Right lobe of liver (tissue), 6 donors: ENCODE measurements around the gene GDF2. TPM values are rescaled to one million over a fixed set of nuclear protein-coding genes. Genes with fewer than 3 reads are reported as not detected.

Experiments
- ATAC-seq, 4 donors: fragments of 200-7000 bp; cut with Tn5 transposase; one replicate each; pipeline ENCODE4 v1.9.1; 2020; ENCODE audit warnings: mild to moderate bottlenecking in 4 of 4, moderate library complexity in 4 of 4
- DNase-seq, 3 donors: peaks; one replicate each; pipeline ENCODE4 v3.0.0-alpha.2; 2020
- H3K27ac ChIP-seq, 3 donors: fragments of 200-600 bp; one replicate each; pipeline ENCODE4 v1.8.0; 2022
- H3K27me3 ChIP-seq, 2 donors: fragments of 200-600 bp; one replicate each; pipeline ENCODE4 v1.8.0; 2022
- H3K36me3 ChIP-seq, 4 donors: fragments of 200-600 bp; sonication (generic) in 1 of 4; one replicate each; pipeline versions ENCODE4 v1.5.1 to v1.8.0; 2017 to 2022; ENCODE audit warnings: control low read depth in 1 of 4
- H3K4me1 ChIP-seq, 4 donors: fragments of 200-600 bp; sonication (generic) in 1 of 4; one replicate each; pipeline versions ENCODE4 v1.5.1 to v1.8.0; 2017 to 2022; ENCODE audit warnings: control low read depth in 1 of 4
- H3K4me3 ChIP-seq, 3 donors: fragments of 200-600 bp; one replicate each; pipeline ENCODE4 v1.8.0; 2022
- H3K9me3 ChIP-seq, 4 donors: fragments of 200-600 bp; sonication (generic) in 1 of 4; one replicate each; pipeline versions ENCODE4 v1.5.1 to v1.8.0; 2017 to 2022; ENCODE audit warnings: control low read depth in 1 of 4
- POLR2A ChIP-seq: fragments of 450-650 bp; IDR thresholded peaks from one replicate; pipeline ENCODE4 v1.6.1; 2017; ENCODE audit warnings: antibody characterized with exemption, mild to moderate bottlenecking
- whole genome bisulfite sequencing: methylation state at CpG from one replicate; pipeline ENCODE4 v1.1.6; 2018; ENCODE audit warnings: low coverage, low lambda C conversion rate; ENCODE audit not compliant: insufficient coverage; ENCODE audit errors: missing lambda C conversion rate; 5-methylcytosine and 5-hydroxymethylcytosine counted together
- intact Hi-C, 2 donors: fragments of 100-400 bp; cut with DNase I; formaldehyde crosslinking; loops; one replicate each; pipeline versions ENCODE4 v1.11.2 to v1.14.1; 2022
- total RNA-seq, 6 experiments: library from RNA; depleted of rRNA in 2 of 6; stranded (reverse); fragments of >200 nt in 2 of 6; fragmentation: NEBNext Ultra II Directional in 3 of 6; extraction: Animal tissue kit (Norgen Biotek cat#: 25700) in 3 of 6; gene quantifications; one replicate each; pipeline versions ENCODE4 v1.1.0 to v1.2.4, GENCODE V29; 2016 to 2023
- TF ChIP-seq, protein P1 (sequence below), 4 donors: fragments of 200-600 bp in 3 of 4; fragments of 450-650 bp in 1 of 4; IDR thresholded peaks; one replicate each; pipeline versions ENCODE4 v1.5.1 to v1.8.0; 2016 to 2022; ENCODE audit warnings: antibody characterized with exemption in 4 of 4, mild to moderate bottlenecking in 2 of 4
- donor health status: DM: no; HTN: yes; CAD: no.
- donor health status: DM: no; HTN: no; CAD: no.
- donor health status: DM: no; HTN: no; CAD: no.
- donor health status: DM: no; HTN: yes; CAD: no.
- donor health status: DM: no; HTN: yes; CAD: no.

The GDF2 gene
- total RNA-seq, 6 experiments from 2014 or later, result 4.5 to 15.9 (median 9.7) TPM

DNA sequence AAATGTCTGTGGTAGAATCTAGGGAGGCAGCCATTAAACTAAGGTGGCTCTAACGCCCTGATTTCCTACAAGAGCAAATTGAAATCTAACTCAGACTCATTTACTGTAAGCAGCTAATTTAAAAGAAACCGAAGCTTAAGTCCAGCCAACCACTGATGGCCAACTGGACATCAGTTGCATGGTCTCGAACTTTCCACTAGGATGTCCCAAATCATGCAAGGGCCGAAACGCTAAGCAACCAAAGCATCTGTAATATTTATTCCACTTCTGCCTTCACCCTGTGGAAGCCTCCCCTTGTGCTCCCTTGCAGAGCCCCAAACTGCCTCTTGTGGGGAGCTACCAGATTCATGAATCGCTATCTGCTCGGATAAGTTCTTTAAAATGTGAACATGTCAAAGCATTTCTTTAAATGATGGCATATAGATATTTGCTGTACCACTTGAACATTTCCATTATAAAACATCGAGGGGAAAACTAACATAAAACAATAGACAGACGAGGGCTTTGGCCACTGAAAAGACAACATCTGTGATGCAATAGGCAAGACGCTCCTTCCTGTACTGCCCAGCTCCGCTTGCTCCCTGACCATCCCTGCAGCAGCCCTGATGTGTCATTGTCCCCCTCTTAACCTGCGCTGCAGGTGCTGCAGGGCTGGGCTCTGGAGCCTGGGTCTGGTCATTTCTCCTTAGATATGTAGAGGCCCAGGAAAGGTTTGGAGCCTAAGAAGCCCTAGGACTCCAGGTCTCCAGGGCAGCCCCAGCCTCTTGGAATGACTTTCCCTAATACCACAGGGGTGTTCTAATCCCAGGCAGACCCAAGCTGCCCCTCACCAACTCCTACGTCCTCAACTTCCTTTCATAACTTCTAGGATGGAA, 23.0 kb downstream of the GDF2 start:
- H3K27ac ChIP-seq, result no peak overlapping the region
- no peak overlapping the region for H3K4me3 ChIP-seq
- no peak for TF ChIP-seq POLR2A
- TF ChIP-seq, protein P1, sequence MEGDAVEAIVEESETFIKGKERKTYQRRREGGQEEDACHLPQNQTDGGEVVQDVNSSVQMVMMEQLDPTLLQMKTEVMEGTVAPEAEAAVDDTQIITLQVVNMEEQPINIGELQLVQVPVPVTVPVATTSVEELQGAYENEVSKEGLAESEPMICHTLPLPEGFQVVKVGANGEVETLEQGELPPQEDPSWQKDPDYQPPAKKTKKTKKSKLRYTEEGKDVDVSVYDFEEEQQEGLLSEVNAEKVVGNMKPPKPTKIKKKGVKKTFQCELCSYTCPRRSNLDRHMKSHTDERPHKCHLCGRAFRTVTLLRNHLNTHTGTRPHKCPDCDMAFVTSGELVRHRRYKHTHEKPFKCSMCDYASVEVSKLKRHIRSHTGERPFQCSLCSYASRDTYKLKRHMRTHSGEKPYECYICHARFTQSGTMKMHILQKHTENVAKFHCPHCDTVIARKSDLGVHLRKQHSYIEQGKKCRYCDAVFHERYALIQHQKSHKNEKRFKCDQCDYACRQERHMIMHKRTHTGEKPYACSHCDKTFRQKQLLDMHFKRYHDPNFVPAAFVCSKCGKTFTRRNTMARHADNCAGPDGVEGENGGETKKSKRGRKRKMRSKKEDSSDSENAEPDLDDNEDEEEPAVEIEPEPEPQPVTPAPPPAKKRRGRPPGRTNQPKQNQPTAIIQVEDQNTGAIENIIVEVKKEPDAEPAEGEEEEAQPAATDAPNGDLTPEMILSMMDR (IDR thresholded peaks at IDR 0.05), result no peak
- no peak for DNase-seq
- no peaks in the 10 kb centered on the region for H3K36me3 ChIP-seq
- no peaks in the 10 kb centered on the region for H3K4me1 ChIP-seq
- intact Hi-C loops, result no loop called here
- no peaks in the 10 kb centered on the region for H3K27me3 ChIP-seq
- 72% methylated on average over 12 of the region's 13 CpGs for WGBS
- no peaks in the 10 kb centered on the region for H3K9me3 ChIP-seq
- ATAC-seq, result no peak

DNA sequence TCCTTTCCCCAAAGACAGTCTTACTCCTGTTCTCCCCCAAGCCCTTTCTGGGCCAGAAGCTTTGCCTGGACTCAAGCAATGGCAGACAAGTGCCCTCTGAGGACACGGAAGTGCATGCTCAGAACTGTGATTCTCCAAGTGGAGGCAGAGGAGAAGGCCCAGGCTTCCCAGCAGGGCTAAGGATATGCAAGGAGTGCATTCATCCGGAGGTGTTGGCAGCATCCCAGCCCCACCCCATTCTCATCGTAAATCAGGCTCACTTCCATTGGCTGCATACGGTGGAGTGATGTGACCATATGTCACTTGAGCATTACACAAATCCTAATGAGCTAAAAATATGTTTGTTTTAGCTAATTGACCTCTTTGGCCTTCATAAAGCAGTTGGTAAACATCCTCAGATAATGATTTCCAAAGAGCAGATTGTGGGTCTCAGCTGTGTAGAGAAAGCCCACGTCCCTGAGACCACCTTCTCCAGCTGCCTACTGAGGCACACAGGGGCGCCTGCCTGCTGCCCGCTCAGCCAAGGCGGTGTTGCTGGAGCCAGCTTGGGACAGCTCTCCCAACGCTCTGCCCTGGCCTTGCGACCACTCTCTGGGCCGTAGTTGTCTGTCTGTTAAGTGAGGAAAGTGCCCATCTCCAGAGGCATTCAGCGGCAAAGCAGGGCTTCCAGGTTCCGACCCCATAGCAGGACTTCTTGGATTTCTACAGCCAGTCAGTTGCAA, 24.5 kb downstream of the GDF2 start:
- intact Hi-C loops, result no loop called here
- Histone ChIP-seq H3K27me3 (no peaks in the 10 kb centered on the region), H3K9me3 (no peaks in the 10 kb centered on the region), H3K27ac (no peak overlapping the region), H3K4me1 (no peaks in the 10 kb centered on the region), H3K36me3 (no peaks in the 10 kb centered on the region), H3K4me3 (no peak overlapping the region)
- no peak for ATAC-seq
- 39% methylated on average over 5 of the region's 13 CpGs for WGBS
- peak in 1 of 3 donors; percentile 26 for DNase-seq
- TF ChIP-seq, protein P1 (IDR thresholded peaks at IDR 0.05), result no peak

DNA sequence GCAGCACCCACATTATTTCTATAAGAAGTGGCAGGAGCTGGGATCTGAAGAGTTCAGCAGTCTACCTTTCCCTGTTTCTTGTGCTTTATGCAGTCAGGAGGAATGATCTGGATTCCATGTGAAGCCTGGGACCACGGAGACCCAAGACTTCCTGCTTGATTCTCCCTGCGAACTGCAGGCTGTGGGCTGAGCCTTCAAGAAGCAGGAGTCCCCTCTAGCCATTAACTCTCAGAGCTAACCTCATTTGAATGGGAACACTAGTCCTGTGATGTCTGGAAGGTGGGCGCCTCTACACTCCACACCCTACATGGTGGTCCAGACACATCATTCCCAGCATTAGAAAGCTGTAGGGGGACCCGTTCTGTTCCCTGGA, 25.0 kb downstream of the GDF2 start:
- Histone ChIP-seq H3K4me3 (no peak overlapping the region), H3K9me3 (no peaks in the 10 kb centered on the region), H3K4me1 (no peaks in the 10 kb centered on the region), H3K27ac (no peak overlapping the region), H3K27me3 (no peaks in the 10 kb centered on the region), H3K36me3 (no peaks in the 10 kb centered on the region)
- WGBS, result 70% methylated on average over 4 of the region's 4 CpGs
- intact Hi-C loops, result no loop called here
- no peak for DNase-seq
- ATAC-seq, result no peak
- TF ChIP-seq POLR2A, result no peak
- TF ChIP-seq, protein P1 (IDR thresholded peaks at IDR 0.05), result no peak

DNA sequence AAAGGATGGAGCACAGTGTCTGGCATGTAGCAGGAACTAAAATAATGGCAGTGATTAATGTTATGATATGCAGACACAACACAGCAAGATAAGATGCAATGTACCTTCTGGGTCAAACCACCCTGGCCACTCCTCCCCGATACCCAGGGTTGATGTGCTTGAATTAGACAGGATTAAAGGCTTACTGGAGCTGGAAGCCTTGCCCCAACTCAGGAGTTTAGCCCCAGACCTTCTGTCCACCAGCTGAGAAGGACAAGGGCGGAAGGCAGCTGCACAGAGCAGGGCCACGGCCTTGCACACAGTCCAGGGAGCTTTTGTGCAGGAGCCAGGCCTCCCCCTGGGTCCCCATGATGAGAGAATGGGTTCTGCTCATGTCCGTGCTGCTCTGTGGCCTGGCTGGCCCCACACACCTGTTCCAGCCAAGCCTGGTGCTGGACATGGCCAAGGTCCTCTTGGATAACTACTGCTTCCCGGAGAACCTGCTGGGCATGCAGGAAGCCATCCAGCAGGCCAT, 25.9 kb downstream of the GDF2 start, which contains the start of gene RBP3:
Gene RBP3 (plus strand): TSS at position 226 of the 514 bp plus-strand sequence. CDS start 122 bp downstream, at position 348.
- Histone ChIP-seq H3K27me3 (no peaks in the 10 kb centered on the region), H3K27ac (no peak within 1 kb of the TSS), H3K36me3 (no peaks in the 10 kb centered on the region), H3K4me3 (no peak within 1 kb of the TSS), H3K4me1 (no peaks in the 10 kb centered on the region), H3K9me3 (no peaks in the 10 kb centered on the region)
- ATAC-seq (no peak), DNase-seq (no peak)
- no CpG with 5 or more reads among the region's 5 CpGs for WGBS
- TF ChIP-seq, protein P1 (IDR thresholded peaks at IDR 0.05), result no peak
- TF ChIP-seq POLR2A, result no peak
- intact Hi-C loops, result no loop called here
